T-cell (primary cell): ENCODE results near the gene HTRA1. TPM values are rescaled to one million over a fixed set of nuclear protein-coding genes. Genes with fewer than 3 reads are reported as not detected.

ENCODE experiments used
- ATAC-seq, 4 experiments: fragments of 200-7000 bp in 3 of 4; fragments of 150-1000 bp in 1 of 4; cut with Tn5 transposase; replicated peaks in 1 of 4; 1 replicate in 3 of 4; 2 replicates in 1 of 4; pipeline ENCODE4 v1.10.0; 2021; ENCODE audit warnings: moderate library complexity in 3 of 4, mild to moderate bottlenecking in 2 of 4, moderate number of reproducible peaks in 1 of 4
- CTCF ChIA-PET, 2 donors: fragments of 300-600 bp; sonication (Branson Sonifier 250); formaldehyde crosslinking; loops; one replicate each; lab custom pipeline; 2022; ENCODE audit warnings: antibody characterized with exemption in 2 of 2; lab: Charles Lee
- POLR2A ChIA-PET, 2 donors: fragments of 300-600 bp; sonication (Branson Sonifier 250); formaldehyde crosslinking; loops; one replicate each; lab custom pipeline; 2022; ENCODE audit warnings: antibody characterized with exemption in 2 of 2; lab: Charles Lee
- DNase-seq, 35 experiments: peaks; one replicate each; pipeline versions ENCODE4 v3.0.0 to v3.0.0-alpha.2; 2013 to 2023
- H3K27ac ChIP-seq: one replicate; pipeline ENCODE4 v1.5.1; 2013; ENCODE audit warnings: low read length
- H3K27me3 ChIP-seq, 2 experiments: replicated peaks in 1 of 2; 1 replicate in 1 of 2; 2 replicates in 1 of 2; pipeline versions ENCODE4 v1.6.1 to v1.7.0; 2013; ENCODE audit warnings: low read length in 1 of 2, mixed read lengths in 1 of 2; ENCODE audit not compliant: control insufficient read depth in 2 of 2, insufficient read depth in 2 of 2; ENCODE audit errors: extremely low read depth in 1 of 2
- H3K36me3 ChIP-seq, 2 donors: 1 replicate in 1 of 2; 2 replicates in 1 of 2; pipeline versions ENCODE4 v1.6.1 to v1.7.0; 2013; ENCODE audit warnings: low read length in 1 of 2; ENCODE audit not compliant: control insufficient read depth in 2 of 2, insufficient read depth in 1 of 2; ENCODE audit errors: extremely low read depth in 1 of 2
- H3K4me1 ChIP-seq, 2 experiments: 1 replicate in 1 of 2; 2 replicates in 1 of 2; pipeline versions ENCODE4 v1.6.1 to v1.7.0; 2013; ENCODE audit warnings: low read length in 2 of 2, mixed read lengths in 1 of 2; ENCODE audit not compliant: insufficient read depth in 2 of 2, control insufficient read depth in 1 of 2; ENCODE audit errors: extremely low read depth in 1 of 2
- H3K4me3 ChIP-seq, 2 donors: 1 replicate in 1 of 2; 2 replicates in 1 of 2; pipeline versions ENCODE4 v1.5.1 to v1.7.0; 2013; ENCODE audit warnings: mild to moderate bottlenecking in 2 of 2, low read length in 1 of 2, moderate library complexity in 1 of 2; ENCODE audit not compliant: control insufficient read depth in 1 of 2; ENCODE audit errors: extremely low read depth in 1 of 2
- H3K9me3 ChIP-seq: 2 replicates; pipeline ENCODE4 v1.7.0; 2013
- H3K27ac Mint-ChIP-seq, 2 donors: one replicate each; pipeline ENCODE4 v1.8.0; 2020 to 2021; ENCODE audit warnings: mild to moderate bottlenecking in 2 of 2, mixed read lengths in 2 of 2
- H3K27me3 Mint-ChIP-seq, 2 donors: one replicate each; pipeline ENCODE4 v1.8.0; 2021 to 2022; ENCODE audit warnings: mixed read lengths in 2 of 2
- H3K36me3 Mint-ChIP-seq: one replicate; pipeline ENCODE4 v1.8.0; 2021; ENCODE audit warnings: mixed read lengths
- H3K4me1 Mint-ChIP-seq, 3 donors: one replicate each; pipeline ENCODE4 v1.8.0; 2020 to 2022; ENCODE audit warnings: mixed read lengths in 3 of 3, mild to moderate bottlenecking in 1 of 3
- H3K4me3 Mint-ChIP-seq, 3 donors: one replicate each; pipeline ENCODE4 v1.8.0; 2020 to 2022; ENCODE audit warnings: mild to moderate bottlenecking in 3 of 3, mixed read lengths in 3 of 3, moderate library complexity in 3 of 3
- H3K9me3 Mint-ChIP-seq, 3 donors: one replicate each; pipeline ENCODE4 v1.8.0; 2020 to 2022; ENCODE audit warnings: mixed read lengths in 3 of 3
- WGBS: methylation state at CpG from one replicate; pipeline ENCODE4 v1.1.5; 2013; ENCODE audit warnings: missing lambda C conversion rate; ENCODE audit not compliant: insufficient coverage; 5-methylcytosine and 5-hydroxymethylcytosine counted together
- total RNA-seq, 35 experiments: library from RNA in 6 of 35; stranded (reverse) in 6 of 35; fragments of 120-200 nt in 1 of 35; gene quantifications; one replicate each; pipeline versions ENCODE4 v1.2.1 to v1.2.4 and lab custom pipeline; 2013 to 2026

Gene HTRA1
- total RNA-seq, 5 donors from 2014 or later (not counting 1 experiment from before 2014, with no cell fraction given), result 0.51 to 0.56 (median 0.55) TPM; not detected in 2

- Histone ChIP-seq H3K9me3 (no peaks in the 10 kb centered on the region), H3K4me3 (no peak overlapping the region), H3K27ac (no peak overlapping the region), H3K36me3 (no peaks in the 10 kb centered on the region), H3K4me1 (peaks cover 0 to 18% of the 10 kb centered on the region in 2 experiments), H3K27me3 (peaks cover 0 to 16% of the 10 kb centered on the region in 2 experiments)
- ChIA-PET POLR2A (no interaction called here), CTCF (interaction anchor here in 1 of 2 donors (1.6 kb wide), 1 partner anchor 55 kb away, joined by 7 read pairs; no protein-coding TSS in a partner anchor)
- no peaks in the 10 kb centered on the region for H3K36me3 Mint-ChIP-seq
- no peaks in the 10 kb centered on the region for H3K9me3 Mint-ChIP-seq
- DNase-seq, result peak in 1 of 35 experiments; percentile 39
- no peak overlapping the region for H3K4me3 Mint-ChIP-seq
- H3K27me3 Mint-ChIP-seq, result no peaks in the 10 kb centered on the region
- peaks cover 4 to 25% (median 20%) of the 10 kb centered on the region in 3 donors for H3K4me1 Mint-ChIP-seq
- 93% methylated on average over 3 of the region's 3 CpGs for whole genome bisulfite sequencing
- no peak overlapping the region for H3K27ac Mint-ChIP-seq
- no peak for ATAC-seq
These were observed 49.4 kb downstream of the HTRA1 start for GRCh38 chr10:122510736-122511135.

- Histone ChIP-seq H3K4me3 (no peak overlapping the region), H3K27me3 (peaks cover 0 to 16% of the 10 kb centered on the region in 2 experiments), H3K27ac (no peak overlapping the region), H3K9me3 (no peaks in the 10 kb centered on the region), H3K4me1 (peaks cover 0 to 36% of the 10 kb centered on the region in 2 experiments), H3K36me3 (no peaks in the 10 kb centered on the region)
- Mint-ChIP-seq H3K27ac (no peak overlapping the region), H3K36me3 (no peaks in the 10 kb centered on the region), H3K4me3 (no peak overlapping the region), H3K27me3 (no peaks in the 10 kb centered on the region), H3K9me3 (no peaks in the 10 kb centered on the region), H3K4me1 (peaks cover 20 to 43% (median 36%) of the 10 kb centered on the region in 3 donors)
- 29% methylated on average over 4 of the region's 4 CpGs for WGBS
- ChIA-PET POLR2A (interaction anchor here in 1 of 2 donors (0.7 kb wide), 1 partner anchor 29 kb away, joined by 9 read pairs; no protein-coding TSS in a partner anchor), CTCF (interaction anchor here in 1 of 2 donors (1.1 kb wide), 1 partner anchor 52 kb away, joined by 4 read pairs; no protein-coding TSS in a partner anchor)
- no peak for ATAC-seq
- no peak for DNase-seq
These were observed 51.7 kb downstream of the HTRA1 start for GRCh38 chr10:122513053-122513452.

GRCh38 chr10:122514045-122514840, 52.9 kb downstream of the HTRA1 start:
- H3K4me1 ChIP-seq, result peaks cover 0 to 36% of the 10 kb centered on the region in 2 experiments
- Mint-ChIP-seq H3K27ac (no peak overlapping the region), H3K9me3 (no peaks in the 10 kb centered on the region), H3K36me3 (no peaks in the 10 kb centered on the region), H3K4me1 (peaks cover 20 to 45% (median 36%) of the 10 kb centered on the region in 3 donors), H3K4me3 (no peak overlapping the region), H3K27me3 (no peaks in the 10 kb centered on the region)
- 96% methylated on average over 20 of the region's 22 CpGs for WGBS
- ChIA-PET CTCF (interaction anchor here in 1 of 2 donors (0.7 kb wide), 1 partner anchor 51 kb away, joined by 3 read pairs; no protein-coding TSS in a partner anchor), POLR2A (no interaction called here)
- H3K4me3 ChIP-seq, result no peak overlapping the region
- H3K36me3 ChIP-seq, result no peaks in the 10 kb centered on the region
- H3K27me3 ChIP-seq, result peaks cover 0 to 13% of the 10 kb centered on the region in 2 experiments
- no peak overlapping the region for H3K27ac ChIP-seq
- ATAC-seq (no peak), DNase-seq (no peak)
- no peaks in the 10 kb centered on the region for H3K9me3 ChIP-seq

DNA sequence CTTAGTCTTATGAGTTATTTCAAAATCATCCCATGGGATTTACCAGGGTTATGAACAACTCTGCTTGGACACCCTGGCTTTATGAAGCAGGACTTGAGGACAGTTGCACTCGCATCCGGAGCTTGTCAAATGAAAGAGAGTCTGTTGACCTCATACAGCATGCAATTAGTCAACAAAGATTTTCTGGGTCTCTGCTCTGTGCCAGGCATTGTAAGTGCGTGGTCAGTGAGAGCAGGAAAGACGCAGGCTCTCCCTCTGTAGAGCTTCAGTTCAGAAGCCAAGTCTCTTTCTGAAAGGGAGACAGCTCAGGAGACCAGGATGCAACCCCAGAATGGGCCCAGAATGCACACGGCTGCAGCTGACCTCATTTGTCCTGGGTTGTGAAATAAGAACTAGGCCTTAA, 53.7 kb downstream of the HTRA1 start:
- H3K36me3 ChIP-seq, result no peaks in the 10 kb centered on the region
- ChIA-PET CTCF (interaction anchor here in 1 of 2 donors (1.4 kb wide), 1 partner anchor 50 kb away, joined by 3 read pairs; no protein-coding TSS in a partner anchor), POLR2A (no interaction called here)
- H3K9me3 ChIP-seq, result no peaks in the 10 kb centered on the region
- DNase-seq, result no peak
- Mint-ChIP-seq H3K4me3 (peak overlapping the region in 1 of 3 donors; percentile 59), H3K27ac (no peak overlapping the region), H3K9me3 (no peaks in the 10 kb centered on the region), H3K36me3 (no peaks in the 10 kb centered on the region), H3K27me3 (no peaks in the 10 kb centered on the region), H3K4me1 (peaks cover 20 to 45% (median 36%) of the 10 kb centered on the region in 3 donors)
- H3K27ac ChIP-seq, result no peak overlapping the region
- no peak overlapping the region for H3K4me3 ChIP-seq
- H3K4me1 ChIP-seq, result peaks cover 0 to 36% of the 10 kb centered on the region in 2 experiments
- WGBS, result 89% methylated on average over 5 of the region's 5 CpGs
- ATAC-seq, result peak in 1 of 4 experiments; percentile 2
- H3K27me3 ChIP-seq, result peaks cover 0 to 6% of the 10 kb centered on the region in 2 experiments

- CTCF ChIA-PET, result interaction anchor here in 1 of 2 donors (1.4 kb wide), 1 partner anchor 50 kb away, joined by 3 read pairs; no protein-coding TSS in a partner anchor
- Histone ChIP-seq H3K36me3 (no peaks in the 10 kb centered on the region), H3K4me3 (no peak overlapping the region), H3K9me3 (no peaks in the 10 kb centered on the region), H3K27me3 (peaks cover 0 to 3% of the 10 kb centered on the region in 2 experiments), H3K4me1 (peaks cover 0 to 36% of the 10 kb centered on the region in 2 experiments), H3K27ac (peak overlapping the region; percentile 21)
- H3K36me3 Mint-ChIP-seq, result no peaks in the 10 kb centered on the region
- peak overlapping the region in 1 of 2 donors; percentile 71 for H3K27ac Mint-ChIP-seq
- H3K9me3 Mint-ChIP-seq, result no peaks in the 10 kb centered on the region
- peaks cover 20 to 45% (median 36%) of the 10 kb centered on the region in 3 donors for H3K4me1 Mint-ChIP-seq
- ATAC-seq (peak; percentile 88 to 98 (median 96)), DNase-seq (peak; percentile 17 to 75 (median 51))
- 44% methylated on average over 4 of the region's 16 CpGs for WGBS
- no peaks in the 10 kb centered on the region for H3K27me3 Mint-ChIP-seq
- H3K4me3 Mint-ChIP-seq, result peak overlapping the region in 1 of 3 donors; percentile 59
- POLR2A ChIA-PET, result no interaction called here
These were observed 54.4 kb downstream of the HTRA1 start for GRCh38 chr10:122515588-122516231.

DNA sequence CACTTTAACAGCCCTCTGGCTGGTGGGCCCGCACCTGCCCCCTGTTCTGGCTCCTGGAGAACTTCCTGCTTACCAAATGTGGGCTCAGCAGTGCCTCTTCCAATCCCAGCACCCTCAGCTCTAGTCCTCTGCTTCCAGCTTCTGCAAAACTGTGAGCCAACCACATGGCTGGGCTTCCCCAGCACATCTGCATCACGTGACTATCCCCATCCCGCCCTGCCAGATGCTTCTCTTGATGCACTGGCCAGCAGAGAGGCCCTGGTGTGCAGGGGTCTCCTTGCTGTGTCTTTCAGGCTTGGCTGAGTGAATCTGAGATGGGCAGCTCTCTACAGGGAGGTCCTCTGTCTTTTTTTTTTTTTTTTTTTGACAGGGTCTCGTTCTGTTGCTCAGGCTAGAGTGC, 55.4 kb downstream of the HTRA1 start:
- H3K36me3 ChIP-seq, result no peaks in the 10 kb centered on the region
- DNase-seq (no peak), ATAC-seq (no peak)
- POLR2A ChIA-PET, result interaction anchor here in 1 of 2 donors (0.6 kb wide), 2 partner anchors 24 to 256 kb away, joined by 4 to 5 read pairs; no protein-coding TSS in a partner anchor
- H3K27me3 ChIP-seq, result peaks cover 0 to 7% of the 10 kb centered on the region in 2 experiments
- no peak overlapping the region for H3K27ac ChIP-seq
- 42% methylated on average over 3 of the region's 4 CpGs for WGBS
- H3K4me1 Mint-ChIP-seq, result peaks cover 20 to 45% (median 36%) of the 10 kb centered on the region in 3 donors
- CTCF ChIA-PET, result interaction anchor here in 1 of 2 donors (1.5 kb wide), 1 partner anchor 48 kb away, joined by 4 read pairs; no protein-coding TSS in a partner anchor
- H3K27ac Mint-ChIP-seq, result peak overlapping the region in 1 of 2 donors; percentile 13
- H3K9me3 ChIP-seq, result no peaks in the 10 kb centered on the region
- peak overlapping the region in 2 of 3 donors; percentile 27 to 28 for H3K4me3 Mint-ChIP-seq
- peaks cover 0 to 36% of the 10 kb centered on the region in 2 experiments for H3K4me1 ChIP-seq
- no peak overlapping the region for H3K4me3 ChIP-seq
- no peaks in the 10 kb centered on the region for H3K27me3 Mint-ChIP-seq
- H3K9me3 Mint-ChIP-seq, result no peaks in the 10 kb centered on the region
- no peaks in the 10 kb centered on the region for H3K36me3 Mint-ChIP-seq
